GM19328 (cell line): ENCODE data around the gene SRGAP1.

Experiments used
- ATAC-seq: cut with Tn5 transposase; IDR thresholded peaks from one replicate; pipeline ENCODE4 v1.9.1; 2021; ENCODE audit warnings: mild to moderate bottlenecking, moderate library complexity; ENCODE audit not compliant: unreplicated experiment

SRGAP1 gene

GRCh38 chr12:64077922-64078321 lies 233.4 kb downstream of the SRGAP1 start:
- ATAC-seq: no peak

GRCh38 chr12:64080319-64081007 lies 236.0 kb downstream of the SRGAP1 start:
- no peak for ATAC-seq

DNA sequence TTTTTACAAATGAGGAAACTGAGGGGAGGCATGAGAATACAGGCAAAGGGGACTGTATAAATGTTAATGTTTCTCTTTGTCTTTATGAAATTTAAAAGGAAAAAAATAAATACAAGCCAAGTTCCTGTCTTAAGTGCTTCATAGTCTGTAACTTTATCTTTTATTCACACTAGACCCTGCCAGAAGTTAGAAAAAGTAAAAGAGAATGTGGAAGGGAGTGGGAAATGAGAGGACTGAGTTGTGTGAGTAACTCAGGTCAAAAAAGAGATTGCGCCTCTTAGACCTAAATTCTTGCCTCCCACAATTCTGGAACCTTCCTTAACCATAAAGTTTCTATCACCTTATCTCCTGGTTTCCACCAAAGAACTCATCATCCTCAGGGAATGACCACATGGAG lies 236.5 kb downstream of the SRGAP1 start:
- ATAC-seq: no peak

DNA sequence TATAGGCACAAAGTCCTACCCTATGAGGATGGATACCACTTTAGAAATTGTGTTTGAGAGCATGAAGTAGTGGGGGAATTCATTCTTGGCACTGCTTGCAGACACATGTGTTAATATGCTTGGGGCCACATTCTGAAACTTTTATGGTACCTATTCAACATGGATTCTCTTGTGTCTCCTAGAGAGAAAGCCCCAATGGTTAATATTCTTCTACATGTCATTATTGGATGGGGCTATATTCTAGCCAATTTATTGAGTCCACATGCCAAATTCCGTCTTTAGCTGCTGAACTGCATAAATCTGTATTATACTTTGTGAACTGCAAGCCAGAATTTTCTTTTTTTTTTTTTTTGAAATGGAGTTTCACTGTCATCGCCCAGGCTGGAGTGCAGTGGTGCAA lies 237.6 kb downstream of the SRGAP1 start:
- no peak for ATAC-seq

GRCh38 chr12:64082866-64083268 lies 238.4 kb downstream of the SRGAP1 start:
- ATAC-seq: no peak

GRCh38 chr12:64083285-64084210 lies 239.0 kb downstream of the SRGAP1 start:
- no peak for ATAC-seq

- ATAC-seq: no peak
Measured at GRCh38 chr12:64085154-64085553, 240.7 kb downstream of the SRGAP1 start.

DNA sequence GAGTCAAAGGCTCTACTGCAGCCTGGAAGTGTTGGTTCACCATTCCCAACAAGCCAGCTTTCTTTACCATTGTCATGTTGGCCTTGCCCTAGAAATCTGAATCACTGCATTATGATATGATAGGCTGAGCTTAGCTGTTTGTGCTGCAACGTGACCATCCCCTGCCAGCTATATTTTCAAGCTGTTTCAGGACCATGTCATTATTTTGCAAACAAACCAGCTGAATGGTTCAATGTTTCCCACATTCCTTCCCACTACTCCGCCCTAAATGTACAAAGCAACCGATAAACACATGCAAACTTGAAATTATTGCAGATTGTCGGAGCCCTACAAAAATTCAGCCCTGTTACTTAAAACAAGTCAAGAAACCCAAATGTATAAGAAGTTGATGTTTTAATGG lies 241.5 kb downstream of the SRGAP1 start:
- ATAC-seq: no peak

DNA sequence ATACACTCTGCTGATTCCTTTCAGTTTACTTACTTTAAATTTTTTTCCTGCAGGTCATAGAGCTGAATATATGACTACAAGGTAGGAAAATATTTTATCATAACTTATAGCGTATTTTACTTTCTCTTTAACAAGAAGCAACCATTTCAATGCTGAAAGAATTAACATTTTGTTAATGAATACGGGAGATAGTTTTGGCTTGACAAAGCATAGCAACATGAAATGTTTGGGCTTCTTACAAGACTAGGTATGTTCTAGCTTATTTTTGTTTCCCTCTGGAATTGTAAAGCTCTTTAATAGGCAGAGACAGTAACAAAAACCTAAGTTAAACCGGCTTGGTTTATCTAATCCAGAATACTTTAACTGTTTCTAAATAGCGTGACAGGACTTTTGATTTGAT lies 242.4 kb downstream of the SRGAP1 start:
- no peak for ATAC-seq

- ATAC-seq: no peak
Measured at GRCh38 chr12:64087761-64088160, 243.3 kb downstream of the SRGAP1 start.

DNA sequence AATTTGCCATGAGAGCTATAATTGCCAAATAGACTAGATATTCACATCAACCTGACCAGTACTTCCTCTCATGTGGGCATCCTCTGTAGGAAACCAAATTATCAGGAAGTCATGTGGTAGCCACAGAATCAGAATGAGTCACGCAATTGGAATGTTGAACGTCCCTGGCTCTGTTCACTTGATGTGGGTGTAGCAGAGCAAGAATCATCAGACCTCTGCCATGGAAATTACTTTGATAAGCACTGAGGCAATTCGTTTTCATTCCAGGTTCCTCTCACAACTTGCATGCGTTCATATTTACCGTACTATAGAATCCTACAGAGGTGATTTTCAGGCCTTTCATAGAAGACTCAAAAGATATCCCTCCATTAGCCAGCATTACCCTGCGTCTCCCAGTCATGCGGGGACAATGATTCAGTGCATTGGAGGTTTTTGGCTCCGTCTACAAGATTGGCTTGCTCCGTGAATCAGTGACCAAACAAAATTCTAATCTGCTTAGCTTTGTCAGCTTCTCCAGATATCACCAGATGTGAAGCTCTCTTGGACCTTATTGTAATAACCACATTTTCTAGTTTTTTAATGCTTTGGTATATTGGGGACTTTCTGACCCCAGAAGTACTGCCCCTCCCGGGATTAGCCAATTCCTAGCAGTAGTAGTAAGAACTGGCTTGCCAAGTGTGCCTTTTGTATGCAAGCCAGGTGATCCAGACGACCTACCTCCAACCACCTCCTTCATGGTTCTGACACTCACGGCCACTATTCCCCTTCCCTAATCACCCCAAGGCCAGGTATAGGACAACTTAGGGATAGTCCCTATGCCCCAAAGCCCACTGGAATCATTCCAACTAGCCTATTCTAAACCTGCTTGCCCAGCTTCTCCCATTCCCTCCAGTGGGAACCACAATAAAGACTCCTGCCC lies 244.2 kb downstream of the SRGAP1 start:
- ATAC-seq: no peak

- ATAC-seq: no peak
Measured at GRCh38 chr12:64090047-64090446, 245.5 kb downstream of the SRGAP1 start.

- no peak for ATAC-seq
Measured at GRCh38 chr12:64091186-64091585, 246.7 kb downstream of the SRGAP1 start.

DNA sequence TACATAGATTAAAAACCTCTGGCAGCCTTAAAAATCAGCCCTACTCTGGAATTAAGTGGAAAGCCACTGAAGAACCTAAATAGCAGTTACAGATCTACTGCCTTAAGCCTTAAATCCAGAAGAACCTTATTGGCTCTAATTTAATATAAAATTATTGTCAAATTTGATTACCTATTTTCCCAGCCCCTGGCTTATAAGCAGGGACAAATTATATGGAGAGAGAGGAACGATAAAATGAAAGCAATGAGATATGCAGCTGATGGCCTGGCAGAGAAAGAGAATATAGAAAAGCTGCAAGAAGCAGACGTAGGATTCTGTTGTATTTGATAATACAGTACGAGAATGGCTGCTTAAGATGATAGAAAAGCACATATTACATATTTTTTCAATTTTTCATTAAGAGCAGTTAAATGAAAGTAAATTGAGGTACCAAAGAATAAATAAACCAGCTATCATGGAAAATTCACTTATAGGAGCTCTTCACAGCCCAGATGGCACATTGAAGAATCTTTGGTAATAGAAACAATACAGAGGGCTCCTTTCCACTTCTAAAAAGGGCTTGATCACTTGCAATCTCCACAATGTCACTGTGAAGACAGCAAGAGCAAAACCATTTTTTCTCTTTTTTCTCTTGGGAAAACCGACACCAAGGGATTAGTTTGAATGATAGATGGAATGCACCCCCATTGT lies 248.2 kb downstream of the SRGAP1 start:
- ATAC-seq: no peak

GRCh38 chr12:64093689-64094088 lies 249.2 kb downstream of the SRGAP1 start:
- ATAC-seq: no peak

- ATAC-seq: no peak
Measured at GRCh38 chr12:64097366-64098105, 253.0 kb downstream of the SRGAP1 start.

DNA sequence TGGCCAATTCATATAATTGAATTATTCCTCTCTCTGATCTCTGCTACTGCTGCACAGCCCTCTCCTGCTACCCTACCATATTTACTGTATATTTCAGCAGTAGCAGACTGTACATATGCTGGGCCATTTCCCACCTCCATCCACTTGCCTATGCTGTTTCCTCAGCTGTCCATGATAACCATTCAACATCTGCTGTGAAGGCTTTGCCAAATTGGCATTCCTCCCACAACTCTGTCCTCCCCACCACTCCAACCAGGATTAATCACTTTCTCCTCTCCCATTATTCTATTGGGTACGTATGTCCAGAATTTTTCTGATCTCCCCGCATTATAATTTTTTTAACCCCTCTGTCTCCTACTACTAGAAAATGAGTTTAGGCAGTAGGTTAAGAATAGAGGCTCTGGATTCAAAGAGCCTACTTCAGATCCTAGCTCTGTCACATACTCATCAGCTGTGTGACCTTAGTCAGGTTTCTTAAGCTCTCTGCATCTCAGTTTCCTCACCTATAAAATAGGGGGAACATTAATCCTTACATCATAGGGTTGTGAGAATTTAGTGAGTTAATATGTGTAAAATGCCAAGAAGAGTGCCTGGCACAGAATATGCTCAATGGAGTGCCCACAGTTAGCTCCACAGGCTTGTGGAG lies 254.3 kb downstream of the SRGAP1 start:
- ATAC-seq: no peak

GRCh38 chr12:64099397-64099796 lies 254.9 kb downstream of the SRGAP1 start:
- no peak for ATAC-seq

DNA sequence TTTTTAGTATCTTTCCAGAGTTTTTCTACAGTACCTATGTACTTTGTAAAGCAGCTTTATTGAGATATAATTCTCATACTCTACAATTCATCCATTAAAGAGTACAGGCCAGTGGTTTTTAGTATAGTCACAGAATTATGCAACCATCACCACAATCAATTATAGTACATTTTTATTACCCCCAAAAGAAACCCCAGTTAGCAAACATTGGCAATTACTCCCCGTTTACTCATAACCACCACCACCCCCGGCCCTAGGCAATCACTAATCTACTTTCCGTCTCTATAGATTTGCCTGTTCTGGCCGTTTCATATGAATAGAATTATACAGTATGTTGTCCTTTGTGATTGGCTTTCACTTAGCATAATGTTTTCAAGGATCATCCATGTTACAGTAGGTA lies 257.8 kb downstream of the SRGAP1 start:
- ATAC-seq: no peak
